Skeletal muscle satellite cell (primary cell): ENCODE data around the gene ABHD14A. TPM values are rescaled to one million over a fixed set of nuclear protein-coding genes. Genes with fewer than 3 reads are reported as not detected.

Source experiments
- small RNA-seq: library from RNA; depleted of rRNA; stranded (forward); fragments of <200 nt; gene quantifications from one replicate; pipeline ENCODE3, GENCODE V24; 2012

Gene ABHD14A

Small RNA genes lying within 50 kb of the gene (small RNA-seq; reads per million reads assigned to genes)
- gene AC115284.1: not detected
